ENCODE data around the gene ARTN. TPM values are rescaled to one million over a fixed set of nuclear protein-coding genes. Genes with fewer than 3 reads are reported as not detected.
A peak's percentile ranks its signal among the peaks of the same experiment; 100 is the strongest.

Gene ARTN
- polyA plus RNA-seq, 3 donors: 0.15 TPM; not detected in 2

DNA sequence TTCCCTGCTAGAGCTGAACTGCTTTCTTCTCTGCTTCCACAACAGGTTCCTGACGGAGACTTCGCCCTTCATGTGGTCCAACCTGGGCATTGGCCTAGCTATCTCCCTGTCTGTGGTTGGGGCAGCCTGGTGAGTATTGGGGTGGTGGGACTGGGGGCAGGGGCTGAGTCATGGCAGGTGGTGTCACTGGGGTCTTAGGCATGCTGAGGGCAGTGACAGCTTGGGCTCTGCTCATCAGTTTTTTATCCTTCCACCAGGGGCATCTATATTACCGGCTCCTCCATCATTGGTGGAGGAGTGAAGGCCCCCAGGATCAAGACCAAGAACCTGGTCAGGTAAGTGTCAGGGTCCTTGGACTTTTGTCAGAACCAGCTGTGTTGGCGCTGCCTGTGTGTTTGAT, 42.4 kb downstream of the ARTN start:
- Histone ChIP-seq H3K4me3 (replicated peaks in 1 of 3; ENCODE audit: low read depth in 2 of 3, low read length in 3 of 3) (peak overlapping the region; percentile 86 to 98 (median 97)), H4K20me1 (ENCODE audit: insufficient read depth, low read length) (peaks cover 45% of the 10 kb centered on the region), H3K4me2 (replicated peaks; ENCODE audit: extremely low read depth, low read length, poor library complexity, severe bottlenecking) (peak overlapping the region; percentile 79), H3K36me3 (replicated peaks in 1 of 2; ENCODE audit: control insufficient read depth in 1 of 2, insufficient read depth in 2 of 2, low read length in 2 of 2) (peaks cover 25 to 37% of the 10 kb centered on the region in 2 donors), H3K79me2 (ENCODE audit: insufficient read depth, low read length) (peaks cover 37% of the 10 kb centered on the region), H3K27me3 (ENCODE audit: control insufficient read depth in 2 of 2, insufficient read depth in 2 of 2, low read length in 2 of 2) (no peaks in the 10 kb centered on the region), H3K4me1 (ENCODE audit: control insufficient read depth in 1 of 2, insufficient read depth in 2 of 2, low read length in 2 of 2) (peaks cover 43 to 57% of the 10 kb centered on the region in 2 donors), H2AFZ (ENCODE audit: insufficient read depth, low read depth, low read length, poor library complexity, severe bottlenecking) (no peak overlapping the region), H3K9me3 (replicated peaks in 1 of 2; ENCODE audit: control insufficient read depth in 1 of 2, insufficient read depth in 1 of 2, low read length in 2 of 2) (no peaks in the 10 kb centered on the region), H3K9ac (ENCODE audit: insufficient read depth, low read length, poor library complexity, severe bottlenecking) (peak overlapping the region; percentile 100), H3K27ac (ENCODE audit: low read depth in 1 of 2, low read length in 2 of 2) (peak overlapping the region; percentile 97 to 99)
- H3K4me3 Mint-ChIP-seq: peak overlapping the region; percentile 98 to 99
- H3K9me3 Mint-ChIP-seq: peaks cover 0 to 1% (median 0%) of the 10 kb centered on the region in 7 donors
- intact Hi-C loops (cut with micrococcal nuclease): loop anchor here in 1 of 2 donors (10.0 kb wide), 2 partner anchors 321 to 379 kb away; partner anchors contain the start of genes ERI3 and KDM4A
- DNase-seq: no peak
- H3K36me3 Mint-ChIP-seq: peaks cover 37 to 40% of the 10 kb centered on the region in 2 donors
- WGBS (ENCODE audit: insufficient coverage): no CpG with 5 or more reads among the region's 4 CpGs
- no peak for TF ChIP-seq CTCF (IDR thresholded peaks at IDR 0.05)
- H3K4me1 Mint-ChIP-seq: peaks cover 53% of the 10 kb centered on the region
- peaks cover 4 to 8% (median 6%) of the 10 kb centered on the region in 3 donors for H3K27me3 Mint-ChIP-seq (ENCODE audit: low read depth in 3 of 3)
- peak overlapping the region in 6 of 7 donors; percentile 0 to 97 (median 95) for H3K27ac Mint-ChIP-seq

- Mint-ChIP-seq H3K36me3 (peaks cover 37 to 39% of the 10 kb centered on the region in 2 donors), H3K4me1 (peaks cover 54% of the 10 kb centered on the region), H3K27me3 (ENCODE audit: low read depth in 3 of 3) (peaks cover 4 to 8% (median 6%) of the 10 kb centered on the region in 3 donors), H3K27ac (peak overlapping the region in 5 of 7 donors; percentile 30 to 82 (median 61)), H3K9me3 (peaks cover 0 to 1% (median 0%) of the 10 kb centered on the region in 7 donors), H3K4me3 (peak overlapping the region; percentile 29 to 99)
- Histone ChIP-seq H3K4me1 (ENCODE audit: control insufficient read depth in 1 of 2, insufficient read depth in 2 of 2, low read length in 2 of 2) (peaks cover 43 to 57% of the 10 kb centered on the region in 2 donors), H3K36me3 (replicated peaks in 1 of 2; ENCODE audit: control insufficient read depth in 1 of 2, insufficient read depth in 2 of 2, low read length in 2 of 2) (peaks cover 25 to 35% of the 10 kb centered on the region in 2 donors), H2AFZ (ENCODE audit: insufficient read depth, low read depth, low read length, poor library complexity, severe bottlenecking) (no peak overlapping the region), H3K9ac (ENCODE audit: insufficient read depth, low read length, poor library complexity, severe bottlenecking) (no peak overlapping the region), H3K79me2 (ENCODE audit: insufficient read depth, low read length) (peaks cover 35% of the 10 kb centered on the region), H4K20me1 (ENCODE audit: insufficient read depth, low read length) (peaks cover 45% of the 10 kb centered on the region), H3K4me3 (replicated peaks in 1 of 3; ENCODE audit: low read depth in 2 of 3, low read length in 3 of 3) (peak overlapping the region in 1 of 3 experiments; percentile 98), H3K27ac (ENCODE audit: low read depth in 1 of 2, low read length in 2 of 2) (peak overlapping the region in 1 of 2 donors; percentile 46), H3K27me3 (ENCODE audit: control insufficient read depth in 2 of 2, insufficient read depth in 2 of 2, low read length in 2 of 2) (no peaks in the 10 kb centered on the region), H3K4me2 (replicated peaks; ENCODE audit: extremely low read depth, low read length, poor library complexity, severe bottlenecking) (peak overlapping the region; percentile 79), H3K9me3 (replicated peaks in 1 of 2; ENCODE audit: control insufficient read depth in 1 of 2, insufficient read depth in 1 of 2, low read length in 2 of 2) (no peaks in the 10 kb centered on the region)
- intact Hi-C loops (cut with micrococcal nuclease): loop anchor here in 1 of 2 donors (10.0 kb wide), 2 partner anchors 322 to 378 kb away; partner anchors contain the start of genes ERI3 and KDM4A
- DNase-seq: no peak
- no peak for TF ChIP-seq CTCF (IDR thresholded peaks at IDR 0.05)
- WGBS (ENCODE audit: insufficient coverage): 100% methylated on average over 5 of the region's 8 CpGs
Observed at GRCh38 chr1:43976890-43977289, 43.3 kb downstream of the ARTN start.

All from CD14-positive monocyte (primary cell).